IMR-90 (cell line): ENCODE measurements around the gene H2BK1. TPM values are rescaled to one million over a fixed set of nuclear protein-coding genes. Genes with fewer than 3 reads are reported as not detected.

Experiments
- ATAC-seq: fragments of 200-7000 bp; cut with Tn5 transposase; 2 replicates; pipeline ENCODE4 v1.9.1; 2020; ENCODE audit warnings: low read depth, mild to moderate bottlenecking, moderate library complexity
- BruUV-seq: library from RNA; stranded (reverse); fragments of 400-500 nt; replicated peaks from 2 replicates; lab custom pipeline; 2021; lab: Mats Ljungman, UMichigan
- CTCF ChIA-PET: fragments of 300-600 bp; formaldehyde crosslinking; extraction: SDS; loops from one replicate; lab custom pipeline; 2021; ENCODE audit warnings: antibody characterized with exemption; lab: Yijun Ruan, JAX
- POLR2A ChIA-PET: fragments of 300-600 bp; sonication (Branson Sonifier 250); formaldehyde crosslinking; loops from one replicate; lab custom pipeline; 2022; ENCODE audit warnings: antibody characterized with exemption; ENCODE audit not compliant: unreplicated experiment; lab: Charles Lee
- DNase-seq: peaks from one replicate; pipeline ENCODE4 v3.0.0; 2013
- H2AFZ ChIP-seq: replicated peaks from 2 replicates; pipeline ENCODE3; 2013; ENCODE audit warnings: low read length, mild to moderate bottlenecking; ENCODE audit not compliant: poor library complexity
- H2AK5ac ChIP-seq: 2 replicates; pipeline ENCODE4 v1.6.1; 2013; ENCODE audit warnings: low read depth, low read length, inconsistent platforms
- H2AK9ac ChIP-seq: replicated peaks from 2 replicates; pipeline ENCODE3; 2013; ENCODE audit warnings: mild to moderate bottlenecking, low read depth, low read length, moderate library complexity; ENCODE audit not compliant: poor library complexity
- H2BK120ac ChIP-seq: 2 replicates; pipeline ENCODE4 v1.6.1; 2013; ENCODE audit warnings: low read depth, low read length, inconsistent platforms
- H2BK15ac ChIP-seq: 3 replicates; pipeline ENCODE4 v1.6.1; 2013; ENCODE audit warnings: low read depth, low read length, inconsistent platforms
- H2BK20ac ChIP-seq: 2 replicates; pipeline ENCODE4 v1.6.1; 2013; ENCODE audit warnings: low read depth, mild to moderate bottlenecking, inconsistent platforms, low read length, moderate library complexity
- H2BK5ac ChIP-seq: 2 replicates; pipeline ENCODE4 v1.6.1; 2013; ENCODE audit warnings: mild to moderate bottlenecking, low read depth, low read length, inconsistent platforms; ENCODE audit not compliant: poor library complexity, severe bottlenecking
- H3K14ac ChIP-seq: replicated peaks from 2 replicates; pipeline ENCODE4 v1.6.1; 2013; ENCODE audit warnings: low read depth, low read length, inconsistent platforms
- H3K18ac ChIP-seq: 2 replicates; pipeline ENCODE4 v1.6.1; 2013; ENCODE audit warnings: low read depth, low read length, control low read depth
- H3K23ac ChIP-seq: 2 replicates; pipeline ENCODE4 v1.6.1; 2013; ENCODE audit warnings: low read depth, low read length, inconsistent platforms
- H3K27ac ChIP-seq: 2 replicates; pipeline ENCODE4 v1.5.1; 2013; ENCODE audit warnings: mild to moderate bottlenecking, control low read depth, low read length; ENCODE audit not compliant: insufficient read depth
- H3K27me3 ChIP-seq: 2 replicates; pipeline ENCODE4 v1.6.1; 2013; ENCODE audit warnings: low read length; ENCODE audit not compliant: control insufficient read depth, insufficient read depth
- H3K36me3 ChIP-seq: 2 replicates; pipeline ENCODE4 v1.6.1; 2013; ENCODE audit warnings: low read length, mixed read lengths; ENCODE audit not compliant: control insufficient read depth, insufficient read depth
- H3K4ac ChIP-seq: 2 replicates; pipeline ENCODE4 v1.6.1; 2013; ENCODE audit warnings: low read depth, low read length, inconsistent platforms
- H3K4me1 ChIP-seq: 2 replicates; pipeline ENCODE4 v1.6.1; 2013; ENCODE audit warnings: low read length, mixed read lengths; ENCODE audit not compliant: control insufficient read depth, insufficient read depth
- H3K4me2 ChIP-seq: 2 replicates; pipeline ENCODE4 v1.6.1; 2013; ENCODE audit warnings: low read depth, mild to moderate bottlenecking, control low read depth, low read length, moderate library complexity
- H3K4me3 ChIP-seq: 2 replicates; pipeline ENCODE4 v1.5.1; 2013; ENCODE audit warnings: low read depth, mild to moderate bottlenecking, control low read depth, low read length, moderate library complexity; ENCODE audit not compliant: insufficient read depth
- H3K56ac ChIP-seq: 2 replicates; pipeline ENCODE4 v1.6.1; 2013; ENCODE audit warnings: low read length, inconsistent platforms; ENCODE audit not compliant: insufficient read depth; ENCODE audit errors: extremely low read depth
- H3K79me1 ChIP-seq, 2 experiments: 2 replicates each; pipeline ENCODE4 v1.6.1; 2013; ENCODE audit warnings: low read length in 2 of 2, inconsistent platforms in 1 of 2, low read depth in 1 of 2
- H3K9ac ChIP-seq: 2 replicates; pipeline ENCODE4 v1.6.1; 2013; ENCODE audit warnings: low read depth, low read length, control low read depth
- H3K9me1 ChIP-seq: 2 replicates; pipeline ENCODE4 v1.6.1; 2013; ENCODE audit warnings: low read length, inconsistent platforms; ENCODE audit not compliant: insufficient read depth
- H3K9me3 ChIP-seq: 2 replicates; pipeline ENCODE4 v1.6.1; 2013; ENCODE audit warnings: low read length; ENCODE audit not compliant: control insufficient read depth, insufficient read depth
- H4K20me1 ChIP-seq: 2 replicates; pipeline ENCODE4 v1.6.1; 2013; ENCODE audit warnings: low read length, inconsistent platforms; ENCODE audit not compliant: insufficient read depth
- H4K5ac ChIP-seq: 2 replicates; pipeline ENCODE4 v1.6.1; 2013; ENCODE audit warnings: mild to moderate bottlenecking, low read depth, low read length, control low read depth
- H4K8ac ChIP-seq, 2 experiments: 2 replicates each; pipeline ENCODE4 v1.6.1; 2013; ENCODE audit warnings: low read depth in 2 of 2, low read length in 2 of 2, control low read depth in 1 of 2, inconsistent platforms in 1 of 2
- H4K91ac ChIP-seq: 2 replicates; pipeline ENCODE4 v1.6.1; 2013; ENCODE audit warnings: low read depth, low read length, inconsistent platforms; ENCODE audit not compliant: insufficient read depth
- CHD1 ChIP-seq: IDR thresholded peaks from 2 replicates; pipeline ENCODE4 v1.6.1; 2012; ENCODE audit warnings: low read depth, low read length, improper control_type of control experiment
- ELK1 ChIP-seq: fragments of 150-350 bp; IDR thresholded peaks from 2 replicates; pipeline ENCODE4 v1.6.1; 2016; ENCODE audit warnings: low read depth, mild to moderate bottlenecking, low read length, moderate library complexity, borderline replicate concordance
- FOS ChIP-seq: fragments of 150-350 bp; IDR thresholded peaks from 2 replicates; pipeline ENCODE4 v1.6.1; 2016; ENCODE audit warnings: low read depth, low read length
- MAFK ChIP-seq: IDR thresholded peaks from 2 replicates; pipeline ENCODE4 v1.6.1; 2012; ENCODE audit warnings: low read depth, low read length, improper control_type of control experiment
- MXI1 ChIP-seq: IDR thresholded peaks from 2 replicates; pipeline ENCODE4 v1.6.1; 2012; ENCODE audit warnings: low read depth, mild to moderate bottlenecking, low read length, moderate library complexity, borderline replicate concordance
- POLR2A ChIP-seq: IDR thresholded peaks from 2 replicates; pipeline ENCODE4 v1.6.1; 2012; ENCODE audit warnings: mild to moderate bottlenecking, low read depth, low read length
- RAD21 ChIP-seq: IDR thresholded peaks from 2 replicates; pipeline ENCODE4 v1.6.1; 2012; ENCODE audit warnings: low read length, improper control_type of control experiment
- RCOR1 ChIP-seq: IDR thresholded peaks from 2 replicates; pipeline ENCODE4 v1.6.1; 2012; ENCODE audit warnings: mild to moderate bottlenecking, low read length, improper control_type of control experiment; ENCODE audit not compliant: insufficient replicate concordance
- RFX5 ChIP-seq: IDR thresholded peaks from 2 replicates; pipeline ENCODE4 v1.8.0; 2012; ENCODE audit warnings: low read depth, mild to moderate bottlenecking, low read length, moderate library complexity
- SMC3 ChIP-seq: fragments of 150-350 bp; IDR thresholded peaks from 2 replicates; pipeline ENCODE4 v1.6.1; 2016; ENCODE audit warnings: low read depth, mild to moderate bottlenecking, antibody characterized with exemption, low read length, moderate library complexity
- WGBS, 2 experiments: methylation state at CpG; one replicate each; pipeline versions ENCODE4 v1.1.5 to v1.1.7; 2013; ENCODE audit warnings: missing lambda C conversion rate in 2 of 2; ENCODE audit not compliant: insufficient read length in 1 of 2; ENCODE audit errors: extremely low coverage in 2 of 2; 5-methylcytosine and 5-hydroxymethylcytosine counted together
- dilution Hi-C: fragments of 300-500 bp; cut with HindIII; formaldehyde crosslinking; loops from one replicate; pipeline ENCODE4 v1.14.3; 2018; ENCODE audit warnings: low sequenced_read_pairs; ENCODE audit not compliant: unreplicated experiment
- in situ Hi-C: fragments of 300-500 bp; cut with MboI; formaldehyde crosslinking; loops from 3 replicates; pipeline ENCODE4 v1.14.3; 2019; ENCODE audit warnings: low sequenced_read_pairs, inconsistent platforms, mixed read lengths
- intact Hi-C: fragments of 100-400 bp; cut with micrococcal nuclease; formaldehyde crosslinking; loops from 2 replicates; pipeline ENCODE4 v1.10.0; 2022
- polyA plus RNA-seq, 3 experiments: library from polyadenylated mRNA; depleted of rRNA; stranded (reverse); fragments of >200 nt; gene quantifications; 2 replicates each; pipeline ENCODE4 v1.2.3, GENCODE V29; 2012; ENCODE audit warnings: low replicate concordance in 1 of 3
- total RNA-seq: library from RNA; depleted of rRNA; stranded (reverse); fragments of >200 nt; gene quantifications from 2 replicates; pipeline ENCODE4 v1.2.3, GENCODE V29; 2012
- TF ChIP-seq, protein P1 (sequence below): fragments of 150-350 bp; IDR thresholded peaks from 2 replicates; pipeline ENCODE4 v1.6.1; 2017; ENCODE audit warnings: mild to moderate bottlenecking, antibody characterized with exemption, low read length, low read depth

H2BK1 gene
- total and polyA plus RNA-seq, 2 of the 4 experiments (the other 2 are of a cell fraction) = not detected

DNA sequence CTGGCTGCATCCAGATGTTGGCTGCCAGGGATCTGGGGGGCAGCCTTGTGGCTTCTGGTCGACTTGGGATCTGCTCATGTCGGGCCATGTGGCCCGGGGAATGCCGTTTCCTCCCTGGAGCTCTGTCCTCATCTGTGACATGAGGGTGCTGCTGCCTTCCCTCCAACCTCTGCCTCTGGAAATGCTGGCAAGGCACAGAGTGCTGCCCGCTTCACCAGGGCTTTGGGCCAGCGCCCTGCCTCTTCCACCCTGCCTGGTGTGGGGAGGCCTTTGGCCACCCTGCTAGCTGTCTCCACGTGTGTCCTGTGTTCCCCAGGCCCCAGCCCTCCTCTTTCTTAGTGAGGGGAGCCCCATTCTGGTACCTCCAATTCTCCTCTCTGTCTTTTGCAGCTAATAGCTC, 44.0 kb upstream of the H2BK1 start:
- ATAC-seq (no peak), DNase-seq (no peak)
- Histone ChIP-seq H2AK9ac (no peak overlapping the region), H3K4ac (no peak overlapping the region), H2AK5ac (no peak overlapping the region), H3K23ac (no peak overlapping the region), H3K9me3 (no peaks in the 10 kb centered on the region), H2AFZ (no peak overlapping the region), H3K18ac (no peak overlapping the region), H4K20me1 (no peaks in the 10 kb centered on the region), H3K4me3 (no peak overlapping the region), H4K5ac (no peak overlapping the region), H3K14ac (no peak overlapping the region), H3K4me1 (peaks cover 17% of the 10 kb centered on the region), H4K8ac (no peak overlapping the region), H3K27ac (no peak overlapping the region), H2BK15ac (no peak overlapping the region), H2BK120ac (no peak overlapping the region), H2BK20ac (no peak overlapping the region), H3K27me3 (peaks cover 12% of the 10 kb centered on the region; the same call in 1 of the 2 replicates), H3K9ac (no peak overlapping the region), H2BK5ac (no peak overlapping the region), H3K36me3 (no peaks in the 10 kb centered on the region), H3K79me1 (peaks cover 5 to 29% of the 10 kb centered on the region in 2 experiments; a peak in 2 of 4 replicates), H4K91ac (no peak overlapping the region), H3K56ac (no peak overlapping the region), H3K9me1 (peaks cover 10% of the 10 kb centered on the region), H3K4me2 (no peak overlapping the region)
- in situ Hi-C loops = no loop called here
- no TSS peak for BruUV-seq
- dilution Hi-C loops = no loop called here
- WGBS, 2 experiments = 67% methylated on average over 3 of the region's 7 CpGs; no CpG with 5 or more reads in 1 of the 2 experiments
- intact Hi-C loops = no loop called here
- ChIA-PET POLR2A (no interaction called here), CTCF (no interaction called here)
- TF ChIP-seq MXI1 (no peak), ELK1 (no peak), POLR2A (no peak), FOS (no peak), MAFK (no peak), SMC3 (no peak), CHD1 (no peak), RCOR1 (no peak), RFX5 (no peak), RAD21 (no peak)
- TF ChIP-seq, protein P1, sequence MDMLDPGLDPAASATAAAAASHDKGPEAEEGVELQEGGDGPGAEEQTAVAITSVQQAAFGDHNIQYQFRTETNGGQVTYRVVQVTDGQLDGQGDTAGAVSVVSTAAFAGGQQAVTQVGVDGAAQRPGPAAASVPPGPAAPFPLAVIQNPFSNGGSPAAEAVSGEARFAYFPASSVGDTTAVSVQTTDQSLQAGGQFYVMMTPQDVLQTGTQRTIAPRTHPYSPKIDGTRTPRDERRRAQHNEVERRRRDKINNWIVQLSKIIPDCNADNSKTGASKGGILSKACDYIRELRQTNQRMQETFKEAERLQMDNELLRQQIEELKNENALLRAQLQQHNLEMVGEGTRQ = no peak
